Activated CD4-positive, alpha-beta T cell treated with anti-CD3 and anti-CD28 coated beads, Interleukin-2, Interleukin-6, amounts not matched to agents 100 ng/mL and 50 ng/mL, durations not matched to agents 16 hours and 8 hours (primary cell): ENCODE measurements around the gene CHKB.
"Not testable (repeated sequence)": the region's sequence is repeated elsewhere in the genome, so short reads cannot be mapped to it uniquely, and the experiment has no call there.

ENCODE experiments used
- DNase-seq: peaks from one replicate; pipeline ENCODE4 v3.0.0-alpha.2; 2020

Gene CHKB

DNA sequence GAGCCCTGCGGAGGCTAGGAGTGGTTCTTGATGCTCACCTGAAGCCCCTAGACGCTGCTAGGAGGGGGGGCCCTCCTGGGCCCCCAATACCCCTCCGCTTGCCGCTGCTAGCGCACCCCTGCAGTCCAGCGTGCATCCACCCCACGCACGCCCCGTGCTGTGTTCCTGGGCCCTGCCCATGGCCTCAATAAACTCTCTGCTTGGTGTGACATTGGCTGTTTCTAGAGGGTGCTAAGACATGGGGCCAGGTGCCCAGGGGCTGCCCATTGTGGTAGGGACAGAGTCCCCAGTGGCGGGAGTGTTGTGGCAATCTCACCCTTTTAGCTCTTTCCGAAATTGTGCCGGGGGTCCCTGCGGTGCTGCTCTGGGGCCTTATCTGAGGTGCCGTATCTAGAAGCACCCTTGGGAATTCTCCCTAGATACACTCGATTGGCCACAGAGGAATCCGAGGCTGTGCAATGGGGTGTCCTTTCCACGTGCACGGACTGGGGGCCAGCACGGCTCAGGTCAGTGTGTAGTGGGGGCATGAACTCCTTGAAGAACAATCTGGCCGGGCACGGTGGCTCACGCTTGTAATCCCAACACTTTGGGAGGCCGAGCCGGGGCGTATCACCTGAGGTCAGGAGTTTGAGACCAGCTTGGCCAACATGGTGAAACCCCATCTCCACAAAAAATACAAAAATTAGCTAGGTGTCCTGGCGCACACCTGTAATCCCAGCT is 28.9 kb upstream of the CHKB start:
- DNase-seq, result no peak

DNA sequence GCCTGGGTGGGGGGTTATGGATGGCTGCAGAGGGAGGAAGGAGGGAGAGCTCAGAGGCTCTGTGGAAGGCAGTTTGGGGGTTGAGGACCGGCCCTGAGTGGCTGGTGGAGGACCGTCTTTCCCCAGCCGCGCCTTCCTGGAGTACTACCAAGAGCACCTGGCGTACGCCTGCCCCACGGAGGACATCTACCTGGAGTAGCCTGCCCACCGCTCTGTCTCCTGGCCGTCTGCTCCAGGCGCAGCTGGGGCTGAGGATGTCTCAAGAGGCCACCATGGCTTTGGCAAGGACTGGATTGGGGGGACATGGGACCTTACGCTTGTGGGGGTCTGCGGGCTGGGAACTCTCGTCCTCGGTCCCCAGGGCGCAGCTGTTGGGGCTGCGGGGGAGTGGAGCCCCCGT is 27.9 kb upstream of the CHKB start:
- no peak for DNase-seq

DNA sequence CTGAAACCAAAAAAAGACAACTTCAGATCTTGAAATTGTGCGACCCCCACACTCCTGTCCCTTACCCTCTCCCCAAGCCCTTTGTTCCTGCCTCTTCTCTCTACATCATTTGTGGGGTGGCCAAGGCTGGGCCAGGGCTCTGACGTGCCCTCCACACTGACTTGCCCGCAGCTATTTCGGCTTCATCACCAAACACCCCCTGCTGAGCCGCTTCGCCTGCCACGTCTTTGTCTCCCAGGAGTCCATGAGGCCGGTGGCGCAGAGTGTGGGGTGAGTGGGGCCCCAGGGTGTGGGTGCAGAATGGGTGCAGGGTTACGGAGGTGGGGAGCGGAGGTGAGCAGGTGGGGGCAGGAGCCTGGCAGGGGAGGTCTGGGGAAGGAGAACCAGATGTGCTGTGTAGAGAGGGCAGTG is 27.4 kb upstream of the CHKB start:
- DNase-seq, result no peak

DNA sequence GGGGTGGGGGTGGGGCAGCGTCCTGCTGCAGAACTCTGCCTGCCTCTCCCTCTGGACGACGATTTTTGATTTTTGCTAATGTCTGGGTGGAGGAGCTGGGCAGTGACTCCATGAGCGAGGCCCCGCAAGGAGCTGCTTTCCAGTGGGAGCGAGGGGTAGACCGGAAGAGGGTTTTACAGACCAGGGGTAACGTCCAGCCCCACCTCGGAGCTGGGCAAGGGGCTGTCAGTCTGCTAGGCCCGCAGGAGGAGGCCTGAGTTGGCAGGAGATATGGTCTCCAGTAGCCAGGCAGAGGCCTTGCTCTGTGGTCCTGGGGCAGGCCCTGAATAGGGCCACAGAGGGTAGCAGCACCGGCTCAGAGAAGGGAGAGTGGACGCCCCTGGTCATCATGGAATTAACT is 26.9 kb upstream of the CHKB start:
- DNase-seq, result no peak

DNA sequence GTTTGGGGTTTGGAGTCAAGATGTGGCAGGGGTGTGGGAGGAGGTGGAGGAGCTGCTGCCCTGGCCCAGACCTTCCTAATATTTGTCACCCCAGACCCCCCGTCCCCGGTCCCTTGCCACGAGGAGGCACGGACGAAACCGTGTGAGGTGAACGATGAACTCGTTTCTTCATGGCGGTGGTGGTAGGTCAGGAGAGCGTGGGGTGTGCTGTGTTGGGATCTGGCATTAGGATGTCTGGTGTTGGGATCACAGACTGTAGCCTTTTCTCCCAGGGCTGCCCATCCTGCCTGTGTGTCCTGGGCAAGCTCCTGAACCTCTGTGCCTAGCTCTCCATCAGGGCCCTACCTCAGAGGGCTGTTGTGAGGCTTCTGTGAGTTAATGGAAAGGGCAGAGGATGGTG is 26.3 kb upstream of the CHKB start:
- no peak for DNase-seq

DNA sequence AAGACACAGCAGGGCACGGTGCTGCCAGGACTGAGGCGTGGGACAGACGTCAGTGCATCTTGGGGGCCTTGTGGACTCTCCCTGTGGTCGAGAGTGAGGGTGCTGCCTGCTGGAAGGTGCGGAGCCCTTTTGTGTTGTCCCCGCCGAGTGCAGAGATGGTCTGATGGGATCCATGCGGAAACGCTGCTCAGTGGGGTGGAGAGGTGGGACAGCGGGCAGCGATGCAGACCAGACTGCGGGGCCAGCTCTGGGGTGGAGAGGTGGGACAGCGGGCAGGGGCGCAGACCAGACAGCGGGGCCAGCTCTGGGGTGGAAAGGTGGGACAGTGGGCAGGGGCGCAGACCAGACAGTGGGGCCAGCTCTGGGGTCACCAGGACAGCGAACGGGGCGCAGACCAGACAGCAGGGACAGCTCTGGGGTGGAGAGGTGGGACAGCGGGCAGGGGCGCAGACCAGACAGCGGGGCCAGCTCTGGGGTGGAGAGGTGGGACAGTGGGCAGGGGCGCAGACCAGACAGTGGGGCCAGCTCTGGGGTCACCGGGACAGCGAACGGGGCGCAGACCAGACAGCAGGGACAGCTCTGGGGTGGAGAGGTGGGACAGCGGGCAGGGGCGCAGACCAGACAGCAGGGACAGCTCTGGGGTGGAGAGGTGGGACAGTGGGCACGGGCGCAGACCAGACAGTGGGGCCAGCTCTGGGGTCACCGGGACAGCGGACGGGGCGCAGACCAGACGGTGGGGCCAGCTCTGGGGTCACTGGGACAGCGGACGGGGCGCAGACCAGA is 25.6 kb upstream of the CHKB start:
- not testable (repeated sequence) for DNase-seq

DNA sequence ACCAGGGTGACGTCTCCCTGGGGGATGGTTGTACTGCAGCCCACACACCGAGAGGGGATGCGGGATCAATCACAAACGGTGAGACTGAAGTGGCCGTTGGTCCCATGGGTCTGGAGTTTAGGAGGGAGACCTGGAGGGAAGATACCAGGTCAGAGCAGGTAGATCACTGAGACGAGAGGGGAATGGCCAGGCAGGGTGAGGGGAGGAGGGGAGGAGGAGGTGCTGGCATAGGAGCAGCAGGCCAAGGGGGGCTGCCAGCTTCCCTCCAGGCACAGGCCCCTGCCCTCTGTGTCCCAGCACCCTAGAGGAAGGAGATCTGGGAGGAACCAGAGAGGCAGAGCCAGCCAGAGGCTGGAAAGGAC is 25.0 kb upstream of the CHKB start:
- DNase-seq, result no peak

DNA sequence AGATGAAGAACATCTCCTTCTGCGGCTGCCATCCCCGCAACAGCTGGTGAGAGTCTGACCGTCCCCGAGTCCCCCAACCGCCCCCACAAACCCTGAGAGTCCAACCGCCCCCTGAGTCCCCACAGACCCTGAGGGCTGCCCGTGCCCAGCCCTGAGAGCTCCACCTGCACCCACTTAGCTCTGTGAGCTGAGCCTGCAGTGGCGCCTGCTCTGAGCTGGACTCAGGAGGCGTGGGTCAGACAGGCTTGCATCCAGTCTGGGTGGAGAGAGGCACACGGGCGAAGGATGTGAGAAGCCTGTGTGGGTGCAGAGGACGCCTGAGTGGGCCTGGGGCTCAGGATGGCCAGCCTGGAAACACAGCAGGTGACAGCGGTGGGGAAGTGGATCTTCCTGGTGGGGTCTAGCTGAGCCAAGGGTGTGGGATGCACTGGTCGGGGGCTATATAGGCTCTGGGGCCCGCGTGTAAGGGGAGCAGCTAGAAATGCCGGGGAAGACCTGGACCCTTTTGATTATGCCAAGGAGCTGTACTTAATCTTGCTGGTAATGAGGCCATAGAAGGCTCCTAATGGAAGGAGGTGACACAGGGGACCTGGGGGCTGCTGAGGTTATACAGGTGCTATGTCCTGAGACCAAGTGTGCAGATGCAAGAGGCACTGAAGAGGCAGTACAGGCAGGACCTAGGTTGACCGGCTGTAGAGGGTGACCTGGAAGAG is 24.5 kb upstream of the CHKB start:
- no peak for DNase-seq

DNA sequence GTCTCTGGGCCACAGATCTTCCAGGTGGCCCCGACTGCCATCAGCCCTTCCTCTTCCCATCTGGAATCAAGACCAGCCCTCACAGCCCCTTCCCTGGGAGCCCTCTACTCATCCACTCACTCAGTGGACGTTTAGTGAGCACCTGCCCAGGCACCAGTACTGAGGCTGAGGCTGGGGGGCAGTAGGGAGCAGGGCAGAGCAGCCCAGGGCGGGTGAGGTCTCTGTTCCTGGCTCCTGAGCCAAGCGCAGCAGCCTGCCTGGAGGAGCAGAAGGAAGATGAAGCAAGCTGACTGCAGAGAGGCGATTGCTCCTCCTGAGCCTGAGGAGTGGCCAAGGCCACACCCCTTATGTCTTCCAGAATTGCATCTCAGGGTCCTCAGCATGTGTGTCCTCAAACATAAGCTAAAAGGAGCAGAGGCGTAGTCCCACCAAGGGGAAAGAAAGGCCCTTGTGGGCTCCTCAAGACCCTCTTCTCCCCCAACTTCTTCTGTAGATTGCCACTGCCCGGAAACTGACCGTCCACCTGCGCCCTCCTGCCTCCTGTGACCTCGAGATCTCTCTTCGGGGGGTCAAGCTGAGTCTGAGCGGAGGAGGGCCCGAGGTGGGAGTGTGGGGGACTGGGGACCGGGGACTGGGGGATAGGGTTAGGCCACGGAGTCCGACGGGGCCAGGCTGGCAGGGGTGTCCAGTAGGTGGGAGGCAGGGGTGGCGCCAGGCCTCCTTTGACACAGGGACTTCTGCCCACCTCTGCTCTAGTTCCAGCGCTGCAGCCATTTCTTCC is 23.7 kb upstream of the CHKB start:
- DNase-seq, result no peak

DNA sequence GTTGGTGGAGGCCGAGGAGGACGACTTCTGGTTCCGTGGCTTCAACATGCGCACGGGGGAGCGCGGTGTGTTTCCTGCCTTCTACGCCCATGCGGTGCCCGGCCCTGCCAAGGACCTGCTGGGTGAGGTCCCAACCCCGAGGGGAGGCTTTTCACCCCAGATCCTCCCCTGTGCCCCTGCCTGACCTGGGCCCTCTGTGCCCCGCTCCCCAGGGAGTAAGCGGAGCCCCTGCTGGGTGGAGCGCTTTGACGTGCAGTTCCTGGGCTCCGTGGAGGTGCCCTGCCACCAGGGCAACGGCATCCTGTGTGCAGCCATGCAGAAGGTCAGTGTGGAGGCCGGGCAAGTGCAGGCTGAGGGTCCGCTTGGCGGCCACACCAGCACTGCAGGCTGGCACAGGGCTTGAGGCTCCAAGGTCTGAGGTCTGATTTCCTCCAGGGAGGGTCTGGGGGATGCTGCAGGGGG is 23.0 kb upstream of the CHKB start:
- no peak for DNase-seq

DNA sequence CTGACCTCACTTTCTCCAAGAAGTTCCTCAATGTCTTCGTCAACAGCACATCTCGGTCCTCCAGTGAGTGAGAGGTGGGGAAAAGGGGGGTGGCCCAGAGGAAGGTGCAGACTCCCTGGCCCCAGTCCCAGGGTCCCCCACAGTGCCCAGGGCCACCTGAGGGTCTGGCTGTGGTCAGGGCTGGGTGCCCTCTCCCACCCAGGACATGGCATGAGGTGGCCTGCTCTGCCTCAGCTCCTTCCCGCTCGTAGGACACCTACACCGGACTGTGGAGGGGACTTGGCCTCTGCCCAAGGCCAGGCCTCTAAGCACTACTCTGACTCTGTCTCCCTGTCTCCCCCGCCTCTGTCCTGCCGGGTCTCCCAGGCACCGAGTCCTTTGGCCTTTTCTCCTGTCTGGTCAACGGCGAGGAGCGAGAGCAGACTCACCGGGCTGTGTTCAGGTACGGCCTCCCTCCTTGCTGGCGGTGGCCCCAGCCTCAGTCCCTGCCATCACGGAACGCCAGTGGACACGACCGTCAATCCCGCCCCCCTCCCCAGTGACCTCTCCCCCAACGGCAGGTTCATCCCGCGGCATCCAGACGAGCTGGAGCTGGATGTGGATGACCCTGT is 22.5 kb upstream of the CHKB start:
- DNase-seq, result no peak

DNA sequence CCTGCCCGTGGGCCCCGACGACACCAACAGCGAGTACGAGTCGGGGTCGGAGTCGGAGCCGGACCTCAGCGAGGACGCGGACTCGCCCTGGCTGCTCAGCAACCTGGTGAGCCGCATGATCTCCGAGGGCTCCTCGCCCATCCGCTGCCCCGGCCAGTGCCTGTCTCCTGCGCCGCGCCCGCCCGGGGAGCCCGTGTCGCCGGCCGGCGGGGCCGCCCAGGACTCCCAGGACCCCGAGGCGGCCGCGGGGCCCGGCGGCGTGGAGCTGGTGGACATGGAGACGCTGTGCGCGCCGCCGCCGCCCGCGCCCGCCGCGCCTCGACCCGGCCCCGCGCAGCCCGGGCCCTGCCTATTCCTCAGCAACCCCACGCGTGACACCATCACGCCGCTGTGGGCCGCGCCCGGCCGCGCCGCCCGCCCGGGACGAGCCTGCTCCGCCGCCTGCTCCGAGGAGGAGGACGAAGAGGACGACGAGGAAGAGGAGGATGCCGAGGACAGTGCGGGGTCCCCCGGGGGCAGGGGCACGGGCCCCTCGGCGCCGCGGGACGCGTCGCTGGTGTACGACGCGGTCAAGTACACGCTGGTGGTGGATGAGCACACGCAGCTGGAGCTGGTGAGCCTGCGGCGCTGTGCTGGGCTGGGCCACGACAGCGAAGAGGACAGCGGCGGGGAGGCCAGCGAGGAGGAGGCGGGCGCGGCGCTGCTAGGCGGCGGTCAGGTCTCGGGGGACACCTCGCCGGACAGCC is 21.8 kb upstream of the CHKB start:
- DNase-seq, result no peak

DNA sequence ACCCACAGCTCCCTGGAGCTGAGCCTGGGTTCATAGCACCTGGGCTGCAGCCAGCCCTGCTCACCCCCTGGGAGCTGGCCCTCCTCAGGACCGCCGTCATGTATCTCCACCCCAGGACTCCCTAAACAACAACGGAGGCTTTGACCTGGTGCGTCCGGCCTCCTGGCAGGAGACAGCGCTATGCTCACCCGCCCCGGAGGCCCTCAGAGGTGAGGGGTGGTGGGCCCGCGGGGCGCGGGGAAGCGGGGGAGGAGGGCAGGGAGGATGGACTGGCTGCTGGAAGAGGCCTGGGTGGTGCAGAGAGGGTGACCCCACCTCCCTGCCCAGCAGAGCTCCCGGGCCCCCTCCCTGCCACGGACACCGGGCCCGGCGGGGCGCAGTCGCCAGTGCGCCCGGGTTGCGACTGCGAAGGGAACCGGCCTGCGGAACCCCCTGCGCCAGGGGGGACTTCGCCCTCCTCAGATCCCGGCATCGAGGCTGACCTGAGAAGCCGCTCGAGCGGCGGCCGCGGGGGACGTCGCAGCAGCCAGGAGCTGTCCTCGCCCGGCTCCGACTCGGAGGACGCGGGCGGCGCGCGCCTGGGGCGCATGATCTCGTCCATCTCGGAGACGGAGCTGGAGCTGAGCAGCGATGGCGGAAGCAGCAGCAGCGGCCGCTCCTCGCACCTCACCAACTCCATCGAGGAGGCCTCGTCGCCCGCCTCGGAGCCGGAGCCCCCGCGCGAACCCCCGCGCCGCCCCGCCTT is 21.0 kb upstream of the CHKB start:
- no peak for DNase-seq

DNA sequence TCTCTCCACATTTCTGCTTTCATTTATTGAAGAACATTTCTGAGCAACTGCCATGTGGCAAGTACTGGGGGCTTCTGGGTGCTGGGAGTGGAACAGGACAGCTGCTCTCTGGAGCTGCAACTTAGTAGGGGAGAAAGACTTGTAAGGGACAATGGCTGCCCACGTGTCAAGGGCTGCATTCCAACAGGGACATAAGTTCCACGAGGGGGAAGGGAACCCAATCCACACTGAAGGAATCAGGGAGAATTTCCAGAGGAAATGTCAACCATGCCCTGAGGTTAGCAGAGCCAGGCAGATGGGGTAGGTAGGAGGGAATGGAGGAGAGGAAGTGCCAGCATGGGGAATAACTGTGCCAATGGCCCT is 19.7 kb upstream of the CHKB start:
- no peak for DNase-seq

DNA sequence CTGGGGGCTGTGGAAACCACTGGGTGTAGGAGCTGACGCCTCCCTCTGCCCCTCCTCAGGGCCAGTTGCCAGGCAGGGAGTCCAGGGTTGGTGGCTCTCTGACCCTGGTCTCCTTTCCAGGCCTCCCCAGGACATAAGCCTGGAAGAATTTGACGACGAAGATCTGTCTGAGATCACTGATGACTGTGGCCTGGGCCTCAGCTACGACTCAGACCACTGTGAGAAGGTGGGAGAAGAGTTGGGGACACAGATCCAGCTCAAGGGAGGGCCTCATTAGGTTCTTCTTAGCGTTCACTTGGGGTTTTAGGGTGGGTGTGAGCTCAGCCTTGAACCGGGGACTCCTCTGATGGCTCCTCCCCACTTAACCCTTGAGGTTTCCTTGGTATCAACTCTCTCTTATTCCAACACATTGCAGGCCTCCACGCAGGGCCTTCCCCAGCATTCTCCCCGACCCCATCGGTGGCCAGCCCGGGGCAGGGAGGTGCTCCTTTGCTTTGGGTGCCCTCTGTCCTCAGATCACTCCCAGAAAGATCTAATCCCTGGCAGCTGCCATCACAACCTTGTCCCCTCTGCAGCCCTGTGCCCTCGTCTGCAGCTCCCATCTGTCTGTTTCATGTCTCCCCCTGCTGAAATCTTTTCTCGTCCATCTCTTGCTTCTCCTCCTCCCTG is 19.2 kb upstream of the CHKB start:
- no peak for DNase-seq

DNA sequence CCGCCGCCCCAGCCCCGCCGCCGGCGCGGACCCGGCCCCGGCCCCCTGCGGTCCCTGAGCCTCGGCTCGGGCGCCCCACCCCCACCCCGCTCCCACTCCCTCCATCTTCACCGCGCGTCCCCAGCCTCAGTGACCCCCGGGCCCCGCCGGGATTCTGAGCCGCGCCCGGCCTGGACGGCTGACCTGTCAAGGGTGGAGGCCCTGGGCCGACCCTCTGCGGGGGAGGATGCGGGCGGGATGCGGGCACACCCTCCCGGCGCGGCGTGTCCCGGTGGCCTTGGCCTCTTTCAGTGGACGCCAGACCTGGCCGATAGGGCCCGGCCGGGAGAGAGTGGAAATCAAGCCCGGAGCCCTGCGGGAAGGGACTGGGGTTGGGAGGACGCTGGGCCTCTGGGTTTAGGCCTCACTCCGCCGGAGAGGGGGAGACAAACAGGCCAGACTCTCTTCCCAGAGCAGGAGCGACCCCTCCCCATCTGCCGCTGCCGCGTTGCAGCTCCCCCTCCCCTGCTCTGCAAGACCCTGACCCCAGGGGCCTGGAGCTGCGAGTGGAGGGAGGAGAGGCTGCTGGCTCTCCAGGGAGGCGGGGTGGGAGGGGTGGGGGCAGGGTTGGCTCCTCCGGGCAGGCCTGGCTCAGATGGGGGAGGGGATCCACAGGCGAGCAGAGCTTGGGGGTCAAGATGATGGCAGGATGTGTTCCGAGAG is 18.5 kb upstream of the CHKB start:
- DNase-seq, result no peak

DNA sequence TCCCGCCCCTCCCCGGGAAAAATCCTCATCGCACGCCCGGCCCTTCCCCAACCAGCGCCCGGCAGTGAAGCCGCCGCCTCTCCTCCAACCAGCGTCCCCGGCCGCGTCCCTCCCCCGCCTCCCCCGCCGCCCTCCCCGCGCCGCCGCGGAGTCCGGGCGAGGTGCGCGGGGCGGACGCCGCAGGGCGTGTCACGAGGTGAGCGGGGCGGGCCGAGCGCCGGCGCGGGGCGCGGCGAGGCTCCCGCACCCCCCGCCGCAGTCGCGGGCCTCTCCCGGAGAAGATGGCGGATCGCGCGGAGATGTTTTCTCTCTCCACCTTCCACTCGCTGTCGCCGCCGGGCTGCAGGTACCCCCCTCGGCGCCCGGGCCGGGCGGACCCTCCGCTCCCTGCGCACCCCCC is 17.9 kb upstream of the CHKB start, which contains the start of gene MAPK8IP2:
TSS of gene MAPK8IP2 (plus strand) at position 256 of the 400 bp plus-strand sequence. CDS start at position 282, 26 bp downstream.
- DNase-seq, result no peak

DNA sequence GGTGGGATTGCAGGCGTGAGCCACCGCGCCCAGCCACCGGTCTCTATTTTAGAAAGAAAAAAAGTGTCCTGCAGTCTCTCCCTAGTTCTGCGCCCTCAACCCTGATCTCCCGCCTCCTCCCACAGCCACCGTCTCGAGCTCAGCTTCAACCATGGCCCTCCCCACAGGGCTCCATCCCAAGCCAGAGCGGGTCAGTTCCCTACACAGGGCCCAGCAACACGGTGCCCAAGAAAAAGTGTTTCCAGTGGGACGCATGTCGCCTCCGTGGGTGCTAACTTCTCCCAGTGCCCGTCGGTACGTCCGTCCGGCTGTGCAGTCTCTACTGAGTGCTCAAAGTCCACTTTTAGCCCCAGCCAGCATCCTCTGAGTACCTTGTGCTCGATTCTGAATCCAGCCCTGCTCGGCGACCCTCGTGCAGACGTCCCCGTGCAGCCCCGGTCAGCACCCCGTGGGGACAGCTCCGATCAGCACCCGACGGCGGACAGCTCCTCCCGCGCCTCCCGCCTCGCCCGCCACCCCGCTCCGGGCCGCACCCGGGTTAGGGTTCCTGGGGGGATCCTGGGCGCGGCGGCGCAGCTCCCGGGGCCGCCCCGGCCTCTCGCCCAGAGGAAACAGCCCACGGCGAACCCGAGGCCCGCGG is 17.3 kb upstream of the CHKB start:
- DNase-seq, result peak; percentile 36

DNA sequence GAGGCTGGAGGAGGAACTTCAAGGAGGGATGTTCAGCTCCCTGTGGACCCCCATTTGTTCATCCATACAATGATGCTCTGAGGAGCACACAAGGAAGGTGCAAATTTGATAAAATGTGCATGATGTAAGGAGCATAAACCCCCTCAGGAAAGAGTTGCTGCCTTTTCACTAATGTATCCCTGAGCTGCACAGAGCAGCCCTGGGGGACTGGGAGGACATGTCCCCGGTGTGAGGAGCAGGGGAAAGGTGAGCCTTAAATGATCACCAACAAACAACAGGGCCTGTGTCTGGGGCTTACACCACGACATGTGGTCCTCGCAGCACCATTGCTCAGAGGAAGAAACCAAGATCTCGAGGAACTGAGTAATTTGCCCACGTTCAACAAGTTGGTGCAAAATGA is 14.4 kb upstream of the CHKB start:
- DNase-seq, result no peak
